HG03432 (cell line): ENCODE results near the gene LRIG1.
A peak's percentile ranks its signal among the peaks of the same experiment; 100 is the strongest.

Source experiments
- ATAC-seq: cut with Tn5 transposase; IDR thresholded peaks from one replicate; pipeline ENCODE4 v1.9.1; 2021; ENCODE audit warnings: mild to moderate bottlenecking, moderate library complexity; ENCODE audit not compliant: unreplicated experiment

Gene LRIG1

DNA sequence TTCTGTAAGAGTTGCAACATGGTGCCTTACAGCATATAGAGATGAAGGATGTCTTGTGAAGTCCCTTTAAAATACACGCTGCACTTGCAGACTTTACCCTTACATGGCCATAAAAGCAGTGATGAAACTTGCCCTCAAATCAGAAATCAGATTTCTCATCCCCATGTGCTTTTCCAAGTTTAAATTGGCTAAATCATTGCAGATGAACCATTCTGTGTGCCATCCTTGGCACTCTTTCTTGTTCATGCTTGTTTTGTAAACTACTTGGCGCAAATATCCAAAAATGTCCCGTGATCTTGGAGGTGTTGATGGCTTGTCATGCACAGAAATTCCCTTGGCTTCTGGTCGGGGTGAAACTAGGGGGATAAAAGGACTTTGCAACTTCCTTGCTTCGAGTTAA lies 135.7 kb downstream of the LRIG1 start:
- no peak for ATAC-seq

DNA sequence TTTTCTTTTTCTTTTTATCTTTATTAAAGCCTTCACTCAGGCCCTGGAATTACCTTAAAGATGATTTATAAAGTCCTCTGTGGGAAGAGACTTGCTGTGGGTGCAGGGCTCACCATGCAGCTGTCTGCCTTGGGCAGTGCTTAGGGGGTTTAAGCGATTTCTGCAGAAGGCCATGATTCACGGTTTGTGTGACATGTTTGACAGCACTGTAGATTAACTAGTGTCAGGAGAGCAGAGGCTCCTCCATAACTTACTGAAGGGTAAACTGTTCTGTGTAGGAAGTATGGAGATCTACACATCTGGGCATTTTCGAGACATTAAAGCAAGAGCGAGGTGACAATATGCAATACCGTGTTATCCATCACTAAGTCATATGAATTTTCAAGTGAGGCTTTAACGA lies 137.7 kb downstream of the LRIG1 start:
- no peak for ATAC-seq

- no peak for ATAC-seq
These were observed 138.3 kb downstream of the LRIG1 start for GRCh38 chr3:66362541-66362941.

DNA sequence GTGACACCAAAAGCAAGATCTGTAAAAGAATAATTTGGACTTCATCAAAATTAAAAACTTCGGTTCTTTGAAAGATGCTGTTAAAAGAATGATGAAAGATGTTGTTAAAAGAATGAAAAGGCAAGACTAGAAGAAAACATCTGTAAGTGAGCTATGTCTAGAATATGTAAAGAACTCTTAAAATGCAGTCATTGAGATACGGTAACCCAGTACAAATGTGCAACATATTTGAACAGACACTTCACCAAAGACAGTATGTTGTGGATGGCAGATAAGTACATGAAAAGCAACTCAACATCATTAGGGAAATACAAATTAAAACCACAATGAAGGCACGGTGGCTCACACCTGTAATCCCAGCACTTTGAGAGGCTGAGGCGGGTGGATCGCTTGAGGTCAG lies 139.5 kb downstream of the LRIG1 start:
- no peak for ATAC-seq

- ATAC-seq: no peak
These were observed 144.8 kb downstream of the LRIG1 start for GRCh38 chr3:66355997-66356396.

- peak; percentile 80 for ATAC-seq
These were observed 145.4 kb downstream of the LRIG1 start for GRCh38 chr3:66355394-66355793.

- ATAC-seq: no peak
These were observed 146.8 kb downstream of the LRIG1 start for GRCh38 chr3:66354001-66354400.

- no peak for ATAC-seq
These were observed 147.3 kb downstream of the LRIG1 start for GRCh38 chr3:66353530-66353929.

DNA sequence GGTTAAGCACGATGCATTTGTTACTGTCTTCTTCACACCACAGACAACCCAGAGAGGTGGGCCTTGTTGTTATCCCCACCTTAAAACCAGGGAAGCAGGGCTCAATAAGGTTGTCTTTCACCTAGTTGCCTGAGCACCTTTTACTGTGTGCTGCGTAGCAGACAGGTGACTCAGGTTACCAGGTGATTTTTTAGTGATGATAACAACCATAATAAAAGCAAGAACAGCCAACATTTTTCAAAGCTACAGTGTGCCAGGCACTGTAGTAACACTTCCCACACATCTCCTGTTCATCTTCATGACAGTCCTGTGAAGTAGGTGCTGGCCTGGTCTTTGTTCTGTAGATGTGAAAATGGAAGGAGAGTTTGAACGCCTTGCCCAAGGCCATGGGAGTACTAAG lies 147.8 kb downstream of the LRIG1 start:
- ATAC-seq: no peak

DNA sequence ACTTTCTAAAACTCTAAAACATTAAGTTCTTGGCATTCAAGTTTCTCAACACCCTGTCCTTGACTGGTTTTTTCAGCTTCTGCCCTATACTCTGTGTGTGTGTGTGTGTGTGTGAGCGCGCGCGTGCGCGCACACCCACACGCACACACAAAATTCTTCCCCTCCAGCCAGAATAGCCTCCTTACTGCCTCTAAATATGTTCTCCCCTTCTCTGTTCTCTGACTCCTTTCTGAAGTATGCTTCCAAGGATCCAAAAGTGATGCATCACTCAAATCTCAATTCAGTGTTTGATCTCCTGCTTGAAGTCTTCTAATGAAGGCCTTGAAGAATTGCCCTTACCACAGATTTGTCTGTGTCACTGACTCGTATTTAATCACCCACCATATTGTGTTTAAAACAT lies 150.2 kb downstream of the LRIG1 start:
- ATAC-seq: no peak

- ATAC-seq: no peak
These were observed 152.1 kb downstream of the LRIG1 start for GRCh38 chr3:66348704-66349103.

DNA sequence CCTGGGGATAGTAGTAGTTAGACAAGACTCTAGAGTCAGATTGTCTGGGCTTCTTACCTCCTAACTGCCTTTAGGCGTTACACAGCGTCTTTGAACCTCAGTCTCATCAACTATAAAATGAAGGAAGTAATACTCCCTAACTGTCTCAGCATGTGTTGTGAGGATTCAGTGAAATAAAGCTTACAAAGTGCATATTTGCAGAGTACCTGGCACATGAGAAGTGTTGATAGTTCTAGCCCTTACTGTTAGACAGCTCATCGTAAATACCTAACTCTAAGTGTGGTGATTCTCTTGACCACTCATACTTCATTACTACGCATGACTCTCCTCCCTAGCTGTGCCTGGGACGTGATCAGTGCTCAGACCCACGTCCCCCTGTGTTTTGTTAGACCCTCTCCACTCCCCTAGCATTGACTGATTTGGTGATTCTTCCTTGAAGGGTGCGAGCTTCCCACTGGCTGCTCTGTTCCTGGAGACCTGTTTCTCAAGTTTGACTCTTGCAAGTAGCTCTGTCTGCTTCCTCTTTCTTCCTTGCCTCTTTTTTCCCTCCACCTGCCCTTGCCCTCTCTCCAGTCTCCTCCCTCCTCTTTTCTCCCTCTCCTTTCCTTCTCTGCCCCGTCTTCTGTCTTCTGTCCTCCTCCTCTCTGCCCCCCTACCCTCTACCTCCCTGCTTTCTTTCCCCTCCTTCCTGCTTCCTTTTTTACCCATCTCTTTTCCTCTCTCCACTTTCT lies 155.8 kb downstream of the LRIG1 start:
- ATAC-seq: no peak

- no peak for ATAC-seq
These were observed 156.4 kb downstream of the LRIG1 start for GRCh38 chr3:66344391-66344811.

DNA sequence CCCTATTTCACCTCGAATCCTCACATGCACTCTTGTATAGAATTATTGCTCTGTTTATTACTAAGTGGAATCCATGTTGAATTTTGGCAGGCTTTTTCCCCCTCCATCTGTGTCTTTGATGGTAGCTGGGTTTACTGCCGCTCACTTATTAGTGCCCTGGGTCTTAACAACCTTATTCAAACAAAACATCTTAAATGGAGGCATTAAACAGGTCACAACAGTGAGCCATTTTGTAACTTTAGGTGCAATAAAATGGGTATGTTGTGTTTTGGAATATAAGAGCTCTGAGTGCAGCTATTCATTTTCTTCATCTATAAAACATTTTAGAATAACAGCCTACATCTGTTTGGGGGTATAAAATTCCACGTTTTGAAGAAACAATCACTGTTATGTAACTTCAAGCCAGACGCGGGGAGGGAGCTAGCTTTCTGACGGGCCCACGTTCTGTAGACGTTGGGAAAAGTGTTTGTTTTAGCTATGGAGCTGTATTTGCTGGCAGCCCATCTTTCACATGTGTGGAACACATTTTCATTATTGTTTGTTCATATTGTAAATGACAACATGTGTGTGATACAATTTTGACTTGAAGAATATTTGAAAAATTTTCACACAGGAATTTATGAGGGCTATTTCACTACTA lies 158.0 kb downstream of the LRIG1 start:
- ATAC-seq: no peak

DNA sequence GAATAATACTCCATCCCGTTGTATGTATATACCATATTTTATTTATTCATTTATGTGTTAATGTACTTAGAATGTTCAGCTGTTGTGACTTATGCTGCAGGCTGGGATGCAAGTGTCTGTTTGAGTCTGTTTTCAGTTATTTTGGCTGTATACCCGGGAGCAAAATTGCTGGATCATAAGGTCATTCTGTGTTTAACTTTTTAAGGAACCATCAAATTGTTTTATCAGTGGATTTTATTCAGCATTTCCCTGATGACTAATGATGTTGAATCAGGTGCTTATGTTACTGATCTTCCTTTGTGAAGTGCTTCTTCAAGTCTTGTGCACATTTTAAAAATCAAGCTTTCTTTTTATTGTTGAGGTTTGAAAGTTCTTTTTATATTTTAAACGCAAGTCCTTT lies 161.9 kb downstream of the LRIG1 start:
- ATAC-seq: no peak

DNA sequence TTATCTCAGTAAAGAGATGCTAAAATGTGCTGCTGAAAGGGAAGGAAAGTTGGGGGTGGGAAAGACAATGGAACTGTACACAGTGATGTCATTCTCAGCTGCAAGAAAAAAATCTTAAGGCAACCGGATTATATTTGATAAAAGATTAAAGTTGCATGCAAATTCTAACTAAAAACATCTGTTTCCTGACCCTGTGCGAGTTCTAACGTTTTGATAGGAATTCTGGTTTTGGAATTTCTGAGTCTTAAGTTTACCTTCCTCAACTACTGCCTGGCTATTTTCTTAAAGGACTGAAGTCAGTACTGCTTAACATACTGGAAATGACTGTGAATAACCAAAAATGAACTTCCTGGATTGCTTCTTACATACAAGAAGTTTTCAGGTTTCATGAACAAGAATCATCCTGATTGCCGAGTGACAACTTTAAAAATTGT lies 164.5 kb downstream of the LRIG1 start:
- ATAC-seq: no peak

DNA sequence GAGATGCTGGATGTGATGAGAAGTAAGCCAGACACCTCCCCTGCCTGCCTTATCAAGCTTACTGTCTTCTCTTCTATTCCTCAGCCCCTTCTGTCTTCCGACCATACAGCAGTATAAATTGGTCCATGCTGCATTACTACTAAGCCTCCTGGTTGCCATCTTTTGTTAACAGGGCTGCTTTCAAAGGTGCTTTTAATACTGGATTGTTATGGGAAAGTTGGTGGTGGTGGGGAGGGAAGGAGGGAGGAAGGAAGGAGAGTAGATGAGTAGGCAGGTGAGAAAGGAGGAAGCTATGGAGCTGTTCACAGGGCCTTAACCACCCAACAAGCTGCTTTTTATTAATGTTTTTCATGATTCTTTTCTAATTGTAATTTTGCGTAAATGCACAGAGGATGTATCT lies 165.2 kb downstream of the LRIG1 start:
- ATAC-seq: no peak
